Dermis blood vessel endothelial cell (primary cell): Measurements from ENCODE around the gene CYP26C1. TPM values are rescaled to one million over a fixed set of nuclear protein-coding genes. Genes with fewer than 3 reads are reported as not detected.

ENCODE experiments used
- DNase-seq: peaks from one replicate; pipeline ENCODE4 v3.0.0; 2010
- total RNA-seq: library from RNA; depleted of rRNA; stranded (reverse); fragments of >200 nt; gene quantifications from 2 replicates; pipeline ENCODE4 v1.2.3, GENCODE V29; 2014

The CYP26C1 gene
- total RNA-seq, 1 donor from 2014 or later = 5.4 TPM

DNA sequence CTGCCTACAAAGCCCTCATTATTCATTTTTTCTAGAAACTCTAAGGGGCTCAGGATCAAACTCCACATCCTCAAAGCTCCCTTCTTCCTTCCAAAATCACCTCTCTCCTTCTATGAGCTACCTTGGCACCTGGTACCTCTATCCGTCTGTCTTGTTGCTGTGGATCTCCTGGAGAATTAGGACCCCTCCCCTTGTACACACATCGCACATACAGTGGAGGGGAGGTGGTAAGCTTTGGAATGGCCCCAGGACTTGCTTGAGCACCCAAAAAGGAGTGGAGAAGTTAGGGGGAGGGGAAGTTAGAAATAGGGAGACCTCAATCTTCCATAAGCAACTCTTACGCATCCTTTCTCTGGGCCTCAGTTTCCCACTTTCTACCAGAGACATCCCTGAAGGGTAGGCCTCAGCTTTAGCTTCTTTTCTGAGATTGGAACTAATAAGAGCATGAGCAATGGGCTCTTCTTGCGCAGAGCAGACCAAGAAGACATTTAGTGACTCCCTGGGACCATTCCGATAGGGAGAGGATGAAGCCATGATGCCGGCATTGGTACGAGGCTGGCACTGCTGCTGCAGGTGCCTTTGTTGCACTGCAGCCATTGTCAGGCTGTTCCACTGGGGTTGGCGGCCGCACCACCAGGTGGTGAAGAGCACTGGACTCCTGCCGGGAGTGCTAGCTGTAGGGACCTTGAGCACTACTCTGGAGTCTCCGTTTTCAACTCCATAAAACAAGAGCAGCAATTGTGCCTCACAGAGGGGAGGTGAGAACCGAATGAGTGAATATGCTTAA, 4.5 kb downstream of the CYP26C1 start:
- DNase-seq = no peak

DNA sequence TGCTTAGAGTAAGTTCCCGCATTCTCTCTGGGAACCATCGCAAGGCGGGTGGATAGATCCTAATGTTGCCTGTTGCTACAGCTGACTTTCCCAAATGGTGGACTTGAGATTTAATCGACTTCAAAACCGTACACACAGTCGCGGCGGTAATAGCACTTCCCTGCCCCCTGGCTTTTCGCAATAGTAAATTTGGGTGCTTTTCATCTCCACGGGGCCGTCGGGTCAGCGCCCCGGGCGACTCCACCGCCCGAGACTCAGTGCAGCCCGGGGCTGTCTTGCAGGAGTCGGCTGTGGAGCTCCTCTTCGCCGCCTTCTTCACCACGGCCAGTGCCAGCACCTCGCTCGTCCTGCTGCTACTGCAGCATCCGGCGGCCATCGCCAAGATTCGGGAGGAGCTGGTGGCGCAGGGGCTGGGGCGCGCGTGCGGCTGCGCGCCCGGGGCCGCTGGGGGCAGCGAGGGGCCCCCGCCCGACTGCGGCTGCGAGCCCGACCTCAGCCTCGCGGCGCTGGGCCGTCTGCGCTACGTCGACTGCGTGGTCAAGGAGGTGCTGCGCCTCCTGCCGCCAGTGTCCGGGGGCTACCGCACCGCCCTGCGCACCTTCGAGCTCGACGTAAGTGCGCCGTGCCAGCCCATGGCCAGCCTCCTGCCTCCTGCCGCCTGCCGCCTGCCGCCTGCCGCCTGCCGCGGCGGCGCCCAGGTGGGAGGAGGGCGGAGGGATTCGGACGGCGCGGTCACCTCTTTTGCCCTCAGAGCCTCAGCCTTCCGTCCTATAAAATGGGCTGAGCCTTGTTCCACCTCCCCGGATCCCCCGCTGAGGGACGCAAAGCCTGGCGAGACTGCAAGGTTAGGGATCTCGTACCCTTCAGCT, 5.3 kb downstream of the CYP26C1 start:
- DNase-seq = no peak

DNA sequence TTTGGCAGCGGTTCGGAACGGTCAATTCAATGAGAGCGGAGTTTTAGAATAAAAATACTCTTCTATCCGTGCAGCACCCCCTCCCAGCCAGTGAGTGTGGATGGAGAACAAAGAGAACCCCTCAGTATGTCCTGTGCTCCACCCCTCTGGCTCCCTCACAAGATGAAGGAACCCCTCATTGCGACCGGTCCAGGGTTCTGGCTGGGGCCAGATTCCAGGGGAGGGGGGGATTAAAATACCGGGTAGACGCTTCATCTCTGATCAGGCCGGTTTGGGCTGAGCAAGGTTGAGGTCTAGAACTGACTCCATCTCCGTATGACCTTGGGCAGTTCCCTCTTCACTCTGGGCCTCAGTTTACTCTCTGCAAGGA, 5.9 kb downstream of the CYP26C1 start:
- DNase-seq = no peak

DNA sequence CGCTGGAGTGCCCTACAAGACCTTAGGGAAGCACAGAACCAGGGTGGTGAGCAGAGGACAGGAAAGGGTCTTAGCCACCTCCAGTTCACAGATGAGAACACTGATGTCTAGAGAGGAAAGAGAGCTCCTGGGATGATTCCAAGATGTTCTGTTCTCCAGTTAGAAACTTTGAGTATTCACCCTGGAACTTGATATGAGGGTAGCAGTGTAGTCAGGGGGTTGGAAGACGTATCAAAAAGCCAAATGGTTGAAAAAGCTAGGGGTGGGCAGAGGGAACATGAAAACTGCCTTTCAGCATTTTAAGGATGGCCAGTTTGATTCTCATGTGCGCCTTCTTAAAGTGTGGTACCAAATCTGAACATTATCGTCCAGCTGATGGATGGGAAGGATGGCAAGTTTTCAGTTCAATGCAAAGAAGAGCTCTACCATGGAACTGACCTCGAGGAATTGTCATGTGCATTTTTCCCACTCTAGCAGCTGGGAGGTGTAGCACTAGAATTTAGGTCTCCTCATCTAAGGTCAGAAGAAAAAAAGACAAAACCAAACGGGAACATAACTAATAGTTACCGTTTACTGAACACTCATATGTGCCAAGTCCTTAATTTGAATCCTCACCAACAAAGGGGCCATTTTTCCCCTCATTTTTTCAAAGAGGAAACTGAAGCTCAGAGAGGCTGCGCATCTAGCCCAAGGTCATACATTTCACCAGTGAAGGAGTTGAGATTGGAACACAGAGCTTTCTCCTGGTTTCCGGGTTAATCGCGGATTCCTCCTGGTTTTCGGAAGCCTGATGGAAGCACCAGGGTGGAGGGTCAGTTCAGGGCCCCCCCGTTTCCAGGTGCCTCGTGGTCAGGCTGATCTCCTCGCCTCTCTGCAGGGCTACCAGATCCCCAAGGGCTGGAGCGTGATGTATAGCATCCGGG, 7.1 kb downstream of the CYP26C1 start:
- no peak for DNase-seq

DNA sequence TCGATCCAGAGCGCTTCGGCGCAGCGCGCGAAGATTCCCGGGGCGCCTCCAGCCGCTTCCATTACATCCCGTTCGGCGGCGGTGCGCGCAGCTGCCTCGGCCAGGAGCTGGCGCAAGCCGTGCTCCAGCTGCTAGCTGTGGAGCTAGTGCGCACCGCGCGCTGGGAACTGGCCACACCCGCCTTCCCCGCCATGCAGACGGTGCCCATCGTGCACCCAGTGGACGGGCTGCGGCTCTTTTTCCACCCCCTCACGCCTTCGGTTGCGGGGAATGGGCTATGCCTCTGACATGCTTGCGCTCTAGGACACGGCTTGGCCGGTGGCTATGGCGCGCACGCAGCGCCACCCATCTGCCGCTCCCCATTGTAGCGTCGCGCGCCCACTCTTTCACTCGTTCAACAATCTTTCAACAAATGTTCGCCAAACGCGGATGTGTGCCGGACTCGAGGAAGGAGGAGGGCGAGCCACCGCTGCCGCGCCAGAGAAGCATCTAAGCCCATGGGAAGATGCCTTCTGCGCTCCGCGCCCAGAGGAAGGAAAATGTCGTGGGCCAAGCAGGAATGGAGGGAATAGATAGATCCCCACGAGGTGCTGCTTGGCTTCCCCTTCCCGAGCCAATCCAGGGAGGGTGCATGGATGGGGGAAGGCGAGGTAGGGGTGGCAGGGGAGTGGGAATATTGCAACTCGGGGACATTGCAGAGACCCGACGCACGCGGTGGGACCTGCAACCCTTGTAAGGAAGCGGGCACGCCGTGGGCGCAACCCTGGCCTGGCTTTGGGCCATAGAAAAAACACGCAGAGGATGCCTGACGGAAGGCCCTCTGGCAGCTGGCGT, 8.0 kb downstream of the CYP26C1 start:
- DNase-seq = no peak

DNA sequence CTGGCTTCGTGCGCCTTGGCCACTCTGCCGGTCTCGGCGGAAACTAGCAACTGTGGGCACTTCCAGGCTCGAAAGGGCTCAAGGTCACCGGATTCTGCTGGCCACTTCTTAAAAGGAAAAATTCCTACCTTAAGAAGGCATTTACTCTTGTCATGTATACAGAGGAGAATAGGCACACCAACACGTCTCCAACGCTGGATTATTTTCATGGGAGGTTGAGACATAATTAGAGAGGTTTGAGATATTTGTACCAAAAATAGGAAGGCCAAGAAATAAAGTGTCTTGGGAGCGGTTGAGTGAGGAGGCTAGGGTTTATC, 8.6 kb downstream of the CYP26C1 start:
- DNase-seq = no peak

DNA sequence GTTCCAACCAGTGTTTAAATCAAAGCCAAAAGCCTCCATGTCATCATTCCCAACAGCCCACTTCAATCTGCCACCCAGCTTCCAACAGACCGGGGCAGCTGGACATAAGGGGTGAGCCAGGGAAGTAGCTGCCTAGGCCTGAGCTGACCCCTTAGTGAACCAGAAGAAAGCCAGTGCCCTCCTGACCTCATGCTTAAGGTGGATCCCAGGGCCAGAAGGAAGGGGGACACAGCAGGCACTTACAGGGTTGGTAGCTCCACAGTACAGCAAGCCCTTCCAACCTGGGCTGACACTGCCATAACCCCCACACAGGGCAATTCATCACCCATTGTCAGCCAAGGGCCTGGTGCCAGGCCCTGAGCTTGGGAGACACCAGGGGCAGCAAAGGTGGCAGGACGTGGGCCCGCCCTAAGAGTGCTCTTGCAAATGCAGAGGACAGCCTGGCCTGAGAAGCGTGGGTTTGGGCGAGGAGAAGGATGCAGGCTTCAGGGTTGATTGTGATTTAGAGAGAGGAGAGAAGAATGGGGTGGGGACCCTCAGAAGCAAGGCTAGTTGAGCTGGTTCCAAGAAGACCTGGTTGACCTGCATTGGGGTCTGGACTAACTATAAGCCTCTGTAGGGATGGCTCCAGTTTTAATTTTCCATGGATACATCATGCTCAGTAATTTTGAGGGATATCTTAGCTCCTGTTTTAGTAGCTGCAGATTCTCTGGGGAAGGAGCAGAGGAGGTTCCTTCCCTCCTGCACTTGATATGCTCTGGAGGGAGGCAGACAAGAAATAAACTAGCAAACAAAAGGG, 10.0 kb downstream of the CYP26C1 start:
- DNase-seq = no peak

DNA sequence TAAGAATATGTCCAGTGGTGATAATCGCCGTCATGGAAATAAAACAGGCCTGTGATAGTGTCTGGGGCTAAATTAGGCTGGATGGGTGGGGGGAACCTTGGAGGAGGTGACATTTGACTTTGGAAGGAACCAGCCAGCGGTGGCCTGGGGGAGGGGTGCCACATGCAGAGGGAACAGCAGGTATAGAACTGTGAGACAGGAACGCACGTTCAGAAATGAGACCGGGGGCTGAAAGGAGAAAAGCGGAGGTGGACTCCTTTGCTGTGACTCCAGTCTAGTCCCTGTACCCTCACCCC, 10.5 kb downstream of the CYP26C1 start:
- DNase-seq = no peak

DNA sequence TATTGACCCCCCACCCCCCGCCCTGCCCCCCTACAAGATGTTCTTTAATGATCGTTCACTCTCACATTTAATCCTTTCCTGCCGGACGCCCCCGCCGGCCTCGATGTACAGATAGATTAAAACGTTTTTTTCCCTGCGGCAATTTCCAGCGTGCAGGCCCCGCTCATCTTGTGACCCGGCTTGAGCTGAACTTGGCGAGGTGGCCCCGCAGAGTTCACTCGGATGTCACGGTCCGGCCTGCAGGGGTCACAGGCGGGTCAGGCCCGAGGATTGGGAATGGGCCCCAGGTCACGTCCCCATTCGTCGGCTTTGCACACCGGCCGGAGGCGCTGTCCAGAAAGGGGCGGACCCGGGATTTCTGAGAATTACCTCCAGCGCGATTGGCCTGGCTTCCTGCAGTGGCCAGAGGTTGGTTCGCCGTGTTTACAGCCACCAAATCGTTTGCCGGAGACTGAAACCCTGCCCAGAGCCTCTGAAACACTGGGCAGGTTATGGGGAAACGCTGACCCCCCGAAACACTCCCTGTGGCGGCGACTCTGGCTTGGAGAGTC, 11.2 kb downstream of the CYP26C1 start:
- peak; percentile 56 for DNase-seq

DNA sequence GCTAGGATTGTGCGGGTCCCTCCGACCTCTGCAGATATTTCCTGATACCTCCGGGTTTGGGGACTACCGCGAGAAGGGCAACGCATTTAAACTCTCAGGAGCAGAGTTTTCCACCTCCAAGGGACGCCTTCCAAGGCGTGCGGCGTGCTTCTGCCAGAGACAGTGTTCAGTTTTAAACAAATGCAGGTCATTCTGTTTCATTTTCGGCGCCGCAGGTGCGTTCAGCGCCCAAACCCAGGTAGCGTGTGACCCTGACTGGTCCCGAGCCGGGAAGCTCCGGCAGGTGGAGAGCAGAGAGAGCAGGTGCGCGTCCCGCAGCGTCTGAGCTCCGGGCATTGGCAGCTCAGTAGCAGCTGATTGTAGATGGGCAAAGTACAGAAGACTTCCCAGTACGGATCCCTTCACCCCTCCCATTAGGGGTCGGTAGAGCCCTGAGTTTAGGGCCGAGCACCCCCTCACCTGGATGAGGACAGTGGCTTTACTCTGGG, 11.7 kb downstream of the CYP26C1 start:
- DNase-seq = no peak

DNA sequence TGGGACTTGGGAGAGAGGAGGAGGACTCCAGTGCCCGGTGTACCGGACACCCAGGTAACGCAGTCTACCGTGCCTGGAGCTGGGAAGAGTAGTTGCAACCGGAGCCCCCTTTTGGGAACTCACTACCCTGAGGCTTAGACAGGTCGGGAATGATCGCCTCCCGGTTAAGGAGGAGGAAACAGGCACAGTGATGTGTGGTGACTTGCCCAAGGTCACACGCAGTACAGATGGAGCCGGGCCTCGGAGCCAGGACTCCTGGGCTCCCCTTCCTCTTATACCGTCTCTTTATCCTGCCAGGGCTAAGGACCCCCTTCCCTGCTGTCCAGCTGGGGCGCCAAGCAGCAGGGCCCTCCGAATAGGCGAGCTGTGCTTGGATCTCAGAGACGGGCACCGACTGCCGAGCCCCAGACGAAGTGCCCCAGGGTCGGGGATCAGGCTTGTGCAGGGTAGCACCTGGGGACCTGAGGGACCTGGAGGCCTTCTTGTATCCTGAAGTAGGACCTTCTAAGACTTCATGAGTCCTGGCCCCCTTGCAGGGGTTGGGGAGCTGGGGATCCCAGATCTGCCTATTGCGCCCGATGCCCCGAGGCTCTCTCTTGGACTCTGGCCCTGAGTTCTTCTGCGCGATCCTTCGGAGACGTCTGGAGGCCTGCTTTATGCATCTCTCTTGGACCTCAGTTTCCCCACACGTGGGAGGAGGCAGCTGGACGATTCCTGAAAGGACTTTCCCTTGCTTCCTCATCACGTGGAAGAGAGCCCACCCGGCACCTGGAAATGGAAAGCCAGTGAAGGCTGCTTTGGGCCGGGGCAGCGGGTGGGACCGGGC, 12.3 kb downstream of the CYP26C1 start:
- DNase-seq = peak; percentile 33

DNA sequence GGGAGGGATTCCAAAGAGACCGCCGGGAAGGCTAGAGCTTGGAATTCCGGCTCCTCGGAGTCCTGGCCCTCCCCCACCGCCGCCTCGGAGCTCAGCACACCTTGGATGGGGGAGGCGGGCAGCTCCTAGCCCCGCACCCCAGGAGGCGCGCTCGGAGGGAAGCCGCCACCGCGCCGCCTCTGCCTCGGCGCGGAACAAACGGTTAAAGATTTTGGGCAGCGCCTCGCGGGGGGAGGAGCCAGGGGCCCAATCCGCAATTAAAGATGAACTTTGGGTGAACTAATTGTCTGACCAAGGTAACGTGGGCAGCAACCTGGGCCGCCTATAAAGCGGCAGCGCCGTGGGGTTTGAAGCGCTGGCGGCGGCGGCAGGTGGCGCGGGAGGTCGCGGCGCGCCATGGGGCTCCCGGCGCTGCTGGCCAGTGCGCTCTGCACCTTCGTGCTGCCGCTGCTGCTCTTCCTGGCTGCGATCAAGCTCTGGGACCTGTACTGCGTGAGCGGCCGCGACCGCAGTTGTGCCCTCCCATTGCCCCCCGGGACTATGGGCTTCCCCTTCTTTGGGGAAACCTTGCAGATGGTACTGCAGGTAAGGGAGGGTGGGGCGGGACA, 13.0 kb downstream of the CYP26C1 start, which contains the start of gene CYP26A1:
CYP26A1 (plus strand) TSS at position 355 of the 608 bp plus-strand sequence; CDS start at position 397, 42 bp downstream.
- DNase-seq = peak; percentile 40

DNA sequence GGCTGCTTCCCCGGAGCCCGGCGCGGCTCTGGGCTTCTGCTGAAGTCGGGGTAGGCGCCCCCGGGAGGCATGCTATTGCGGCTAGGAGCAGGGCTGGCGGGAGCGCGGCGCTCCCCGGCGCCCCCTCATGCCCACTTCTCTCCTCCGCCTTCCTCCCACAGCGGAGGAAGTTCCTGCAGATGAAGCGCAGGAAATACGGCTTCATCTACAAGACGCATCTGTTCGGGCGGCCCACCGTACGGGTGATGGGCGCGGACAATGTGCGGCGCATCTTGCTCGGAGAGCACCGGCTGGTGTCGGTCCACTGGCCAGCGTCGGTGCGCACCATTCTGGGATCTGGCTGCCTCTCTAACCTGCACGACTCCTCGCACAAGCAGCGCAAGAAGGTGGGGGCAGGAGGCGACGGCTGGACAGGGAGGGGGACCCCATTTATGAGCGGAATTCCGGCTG, 13.6 kb downstream of the CYP26C1 start:
- DNase-seq = peak; percentile 44

DNA sequence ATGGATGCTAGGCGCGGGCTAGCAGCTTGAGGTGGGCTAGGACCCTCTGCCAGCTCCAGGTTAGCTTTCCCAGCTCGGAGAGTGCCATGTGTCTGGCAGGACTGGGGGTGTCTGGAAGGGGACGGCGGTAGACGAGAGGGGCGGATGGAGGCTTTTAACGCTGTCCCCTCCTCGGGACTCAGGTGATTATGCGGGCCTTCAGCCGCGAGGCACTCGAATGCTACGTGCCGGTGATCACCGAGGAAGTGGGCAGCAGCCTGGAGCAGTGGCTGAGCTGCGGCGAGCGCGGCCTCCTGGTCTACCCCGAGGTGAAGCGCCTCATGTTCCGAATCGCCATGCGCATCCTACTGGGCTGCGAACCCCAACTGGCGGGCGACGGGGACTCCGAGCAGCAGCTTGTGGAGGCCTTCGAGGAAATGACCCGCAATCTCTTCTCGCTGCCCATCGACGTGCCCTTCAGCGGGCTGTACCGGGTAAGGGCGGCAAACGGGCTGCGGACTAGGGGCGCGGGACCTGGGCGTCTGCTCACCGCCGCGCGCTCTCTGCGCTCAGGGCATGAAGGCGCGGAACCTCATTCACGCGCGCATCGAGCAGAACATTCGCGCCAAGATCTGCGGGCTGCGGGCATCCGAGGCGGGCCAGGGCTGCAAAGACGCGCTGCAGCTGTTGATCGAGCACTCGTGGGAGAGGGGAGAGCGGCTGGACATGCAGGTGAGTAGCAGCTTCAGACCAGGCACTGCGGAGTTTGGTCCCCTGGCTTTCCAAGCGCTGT, 14.2 kb downstream of the CYP26C1 start:
- DNase-seq = peak; percentile 33

DNA sequence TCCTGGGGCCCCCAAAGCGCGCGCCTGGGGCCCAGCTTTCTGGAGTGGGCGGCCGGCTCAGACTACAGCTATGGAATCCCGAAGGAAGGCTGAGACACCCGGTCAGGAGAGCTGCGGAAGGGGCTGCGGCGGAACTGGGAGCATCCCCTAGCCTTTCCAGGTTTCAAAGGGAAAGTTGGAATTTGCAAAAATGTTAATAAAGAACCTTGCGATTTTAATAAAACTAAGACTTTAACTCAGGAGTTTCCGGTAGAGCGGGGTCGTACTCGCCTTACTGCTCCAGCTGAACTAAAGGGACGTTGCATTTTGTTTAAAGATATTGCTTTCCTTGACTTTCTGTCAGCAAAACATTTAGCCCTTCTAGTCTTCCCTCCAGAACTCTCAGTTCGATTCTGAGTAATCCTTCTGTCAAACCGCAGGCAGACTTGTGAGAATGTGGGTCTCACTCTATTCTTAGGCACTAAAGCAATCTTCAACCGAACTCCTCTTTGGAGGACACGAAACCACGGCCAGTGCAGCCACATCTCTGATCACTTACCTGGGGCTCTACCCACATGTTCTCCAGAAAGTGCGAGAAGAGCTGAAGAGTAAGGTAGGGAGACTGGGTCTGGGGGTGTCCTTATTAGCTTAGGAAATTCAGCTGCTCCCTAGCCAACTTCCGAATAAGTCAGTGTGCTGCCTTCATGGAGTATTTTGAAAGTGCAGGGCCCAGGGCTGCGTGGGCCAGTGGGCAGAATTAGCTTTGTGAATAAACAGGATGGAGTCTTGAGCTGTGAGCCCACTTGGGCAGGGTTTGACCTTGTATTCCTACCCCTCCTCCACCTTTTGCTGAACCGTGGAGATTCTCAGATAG, 15.0 kb downstream of the CYP26C1 start:
- no peak for DNase-seq

DNA sequence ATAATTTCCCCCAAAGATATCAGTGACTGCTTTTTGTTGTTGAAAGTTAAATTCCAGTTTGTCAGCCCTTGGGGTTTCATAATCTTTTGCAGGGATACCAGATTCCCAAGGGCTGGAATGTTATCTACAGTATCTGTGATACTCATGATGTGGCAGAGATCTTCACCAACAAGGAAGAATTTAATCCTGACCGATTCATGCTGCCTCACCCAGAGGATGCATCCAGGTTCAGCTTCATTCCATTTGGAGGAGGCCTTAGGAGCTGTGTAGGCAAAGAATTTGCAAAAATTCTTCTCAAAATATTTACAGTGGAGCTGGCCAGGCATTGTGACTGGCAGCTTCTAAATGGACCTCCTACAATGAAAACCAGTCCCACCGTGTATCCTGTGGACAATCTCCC, 16.3 kb downstream of the CYP26C1 start:
- DNase-seq = no peak

DNA sequence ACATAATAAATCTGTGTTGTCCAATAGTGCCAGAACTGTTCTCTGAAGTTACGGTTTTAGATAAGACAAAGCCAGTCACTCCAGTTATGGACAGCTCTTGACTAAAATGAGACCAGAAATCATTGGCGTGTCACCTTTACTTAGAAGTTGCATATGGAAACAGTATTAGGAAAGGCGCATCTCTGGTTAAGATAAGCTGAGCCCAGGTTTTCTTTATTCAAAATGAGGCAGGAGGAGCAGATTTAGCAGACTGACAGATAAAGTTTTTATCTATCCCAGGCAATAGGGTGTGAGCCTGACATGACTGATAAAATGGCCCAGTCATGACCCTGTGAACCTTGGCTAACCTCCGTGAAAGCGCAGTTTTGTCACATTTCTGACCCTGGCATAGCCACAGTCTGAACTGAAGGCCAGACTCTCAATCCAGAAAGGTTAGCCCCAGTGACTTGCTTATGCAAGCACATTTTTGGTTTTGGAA, 17.3 kb downstream of the CYP26C1 start:
- DNase-seq = no peak
